HepG2 (cell line): ENCODE results near the gene GARIN5A. TPM values are rescaled to one million over a fixed set of nuclear protein-coding genes. Genes with fewer than 3 reads are reported as not detected.

Source experiments
- ATAC-seq: fragments of 200-7000 bp; cut with Tn5 transposase; 3 replicates; pipeline ENCODE4 v1.9.1; 2020; ENCODE audit warnings: mild to moderate bottlenecking, moderate library complexity
- BruUV-seq: library from RNA; stranded (reverse); fragments of 400-500 nt; replicated peaks from 2 replicates; lab custom pipeline; 2021; lab: Mats Ljungman, UMichigan
- CTCF ChIA-PET: fragments of 300-600 bp; formaldehyde crosslinking; extraction: SDS; loops from one replicate; lab custom pipeline; 2021; ENCODE audit warnings: low total read pairs, inconsistent platforms, low intra/inter-chr PET ratio; lab: Yijun Ruan, JAX
- POLR2A ChIA-PET: fragments of 350-600 bp; sonication (Branson Sonifier 250); formaldehyde crosslinking; loops from one replicate; lab custom pipeline; 2020; ENCODE audit warnings: antibody characterized with exemption, inconsistent platforms; lab: Yijun Ruan, JAX
- DNase-seq: peaks from one replicate; pipeline ENCODE4 v3.0.0-alpha.2; 2015; ENCODE audit warnings: low spot score
- FAIRE-seq: peaks from 3 replicates; lab custom pipeline; 2011; peaks lifted over from hg19 to GRCh38; lab: Jason Lieb, UNC
- H2AFZ ChIP-seq: one replicate; pipeline ENCODE4 v1.6.1; 2011; ENCODE audit warnings: low read length, inconsistent platforms
- H3K27ac ChIP-seq: fragments of 300-600 bp; 3 replicates; pipeline ENCODE4 v1.8.0; 2011; ENCODE audit warnings: mixed run types, mild to moderate bottlenecking, mixed read lengths, low read length, inconsistent platforms; ENCODE audit not compliant: insufficient read depth; ENCODE audit errors: extremely low read length
- H3K27me3 ChIP-seq, 2 experiments: fragments of 200-600 bp in 1 of 2; 2 replicates in 1 of 2; 3 replicates in 1 of 2; pipeline versions ENCODE4 v1.6.0 to v1.8.0; 2011; ENCODE audit warnings: low read length in 2 of 2, mild to moderate bottlenecking in 2 of 2, moderate library complexity in 2 of 2, inconsistent platforms in 1 of 2; ENCODE audit not compliant: insufficient read depth in 2 of 2, control insufficient read depth in 1 of 2
- H3K36me3 ChIP-seq, 2 experiments: fragments of 200-600 bp in 1 of 2; replicated peaks in 1 of 2; 2 replicates in 1 of 2; 3 replicates in 1 of 2; pipeline versions ENCODE4 v1.5.1 to v1.8.0; 2011; ENCODE audit warnings: low read length in 2 of 2, inconsistent platforms in 1 of 2; ENCODE audit not compliant: insufficient read depth in 2 of 2, control insufficient read depth in 1 of 2
- H3K4me1 ChIP-seq: 2 replicates; pipeline ENCODE4 v1.5.1; 2012; ENCODE audit warnings: low read length, inconsistent platforms; ENCODE audit not compliant: insufficient read depth
- H3K4me2 ChIP-seq: 2 replicates; pipeline ENCODE4 v1.6.0; 2011; ENCODE audit warnings: low read depth, low read length, inconsistent platforms
- H3K4me3 ChIP-seq, 3 experiments: fragments of 200-600 bp in 1 of 3; sonication (generic), shearing (Covaris generic) in 1 of 3; replicated peaks in 1 of 3; 2 replicates each; pipeline ENCODE4 v1.5.1; 2011 to 2016; ENCODE audit warnings: low read length in 3 of 3, inconsistent platforms in 2 of 3, low read depth in 2 of 3, mild to moderate bottlenecking in 2 of 3, control low read depth in 1 of 3, mixed read lengths in 1 of 3; ENCODE audit not compliant: insufficient read depth in 1 of 3
- H3K79me2 ChIP-seq: one replicate; pipeline ENCODE4 v1.6.1; 2011; ENCODE audit warnings: low read length, inconsistent platforms; ENCODE audit not compliant: insufficient read depth
- H3K9ac ChIP-seq: 2 replicates; pipeline ENCODE4 v1.6.0; 2011; ENCODE audit warnings: mild to moderate bottlenecking, low read depth, low read length, inconsistent platforms; ENCODE audit not compliant: insufficient read depth
- H3K9me3 ChIP-seq: 2 replicates; pipeline ENCODE4 v1.5.1; 2012; ENCODE audit warnings: mild to moderate bottlenecking, low read length
- H4K20me1 ChIP-seq: 2 replicates; pipeline ENCODE4 v1.6.0; 2011; ENCODE audit warnings: inconsistent platforms, mild to moderate bottlenecking, low read length, moderate library complexity; ENCODE audit not compliant: insufficient read depth
- AGO1 ChIP-seq: fragments of 200-400 bp; formaldehyde crosslinking; IDR thresholded peaks from 2 replicates; pipeline ENCODE4 v1.6.1; 2017; ENCODE audit warnings: mild to moderate bottlenecking, low read depth, low read length, moderate library complexity; ENCODE audit not compliant: poor library complexity, severe bottlenecking
- CREB1 ChIP-seq, 2 experiments: fragments of 450-650 bp in 1 of 2; IDR thresholded peaks; 2 replicates each; pipeline ENCODE4 v1.6.1; 2016 to 2017; ENCODE audit warnings: control low read depth in 1 of 2, mild to moderate bottlenecking in 1 of 2, missing compliant biosample characterization in 1 of 2, missing genetic modification characterization in 1 of 2
- E2F2 ChIP-seq: sonication (generic); formaldehyde crosslinking; IDR thresholded peaks from 2 replicates; pipeline ENCODE4 v1.4.0; 2020; ENCODE audit warnings: missing genetic modification reagents, borderline replicate concordance
- FOXK2 ChIP-seq: fragments of 450-650 bp; IDR thresholded peaks from 2 replicates; pipeline ENCODE4 v1.6.1; 2016
- FOXO4 ChIP-seq: sonication (generic); formaldehyde crosslinking; conservative IDR thresholded peaks from 2 replicates; pipeline ENCODE4 v1.8.1; 2023; ENCODE audit warnings: missing genetic modification reagents
- FOXP1 ChIP-seq, 2 experiments: fragments of 450-650 bp in 1 of 2; IDR thresholded peaks; 2 replicates each; pipeline ENCODE4 v1.6.1; 2017 to 2018; ENCODE audit warnings: antibody characterized with exemption in 1 of 2
- GPBP1L1 ChIP-seq: sonication (generic); formaldehyde crosslinking; IDR thresholded peaks from 2 replicates; pipeline ENCODE4 v1.5.0; 2020; ENCODE audit warnings: mild to moderate bottlenecking, missing genetic modification reagents
- MAF1 ChIP-seq: sonication (generic); formaldehyde crosslinking; IDR thresholded peaks from 2 replicates; pipeline ENCODE4 v1.5.0; 2020; ENCODE audit warnings: missing genetic modification reagents, borderline replicate concordance
- PRMT3 ChIP-seq: sonication (generic); formaldehyde crosslinking; IDR thresholded peaks from 2 replicates; pipeline ENCODE4 v1.8.1; 2022; ENCODE audit warnings: low read depth, mild to moderate bottlenecking, moderate library complexity, missing genetic modification reagents, borderline replicate concordance
- RBAK ChIP-seq: sonication (generic); formaldehyde crosslinking; IDR thresholded peaks from 2 replicates; pipeline ENCODE4 v1.5.1; 2020; ENCODE audit warnings: mild to moderate bottlenecking, missing genetic modification reagents
- ZNF121 ChIP-seq: sonication (generic); formaldehyde crosslinking; IDR thresholded peaks from 2 replicates; pipeline ENCODE4 v1.5.0; 2020; ENCODE audit warnings: mild to moderate bottlenecking, missing genetic modification reagents
- ZNF225 ChIP-seq: sonication (generic); formaldehyde crosslinking; IDR thresholded peaks from 2 replicates; pipeline ENCODE4 v1.4.0; 2020; ENCODE audit warnings: mild to moderate bottlenecking, missing genetic modification reagents
- ZNF256 ChIP-seq: sonication (generic); formaldehyde crosslinking; conservative IDR thresholded peaks from 2 replicates; pipeline ENCODE4 v1.4.0; 2020; ENCODE audit warnings: missing genetic modification reagents
- ZNF382 ChIP-seq: sonication (generic); formaldehyde crosslinking; IDR thresholded peaks from 2 replicates; pipeline ENCODE4 v1.5.0; 2020; ENCODE audit warnings: missing genetic modification reagents, mild to moderate bottlenecking, borderline replicate concordance
- ZNF513 ChIP-seq: sonication (generic); formaldehyde crosslinking; conservative IDR thresholded peaks from 2 replicates; pipeline ENCODE4 v1.5.0; 2020; ENCODE audit warnings: missing genetic modification reagents
- ZNF703 ChIP-seq: sonication (generic); formaldehyde crosslinking; IDR thresholded peaks from 2 replicates; pipeline ENCODE4 v1.5.1; 2020; ENCODE audit warnings: missing genetic modification reagents, mild to moderate bottlenecking, moderate library complexity, borderline replicate concordance
- ZNF792 ChIP-seq: IDR thresholded peaks from 2 replicates; pipeline ENCODE4 v1.6.1; 2016
- WGBS: methylation state at CpG from one replicate; pipeline ENCODE4 v1.1.6; 2017; ENCODE audit warnings: low lambda C conversion rate; 5-methylcytosine and 5-hydroxymethylcytosine counted together
- in situ Hi-C: cut with HindIII; loops from 2 replicates; pipeline ENCODE4 v1.10.0; 2017; ENCODE audit warnings: low pct_unique_long_range_greater_than_20kb; ENCODE audit not compliant: extremely low pct_ligation_motif_present
- intact Hi-C: fragments of 100-400 bp; cut with micrococcal nuclease; formaldehyde crosslinking; loops from one replicate; pipeline ENCODE4 v1.10.0; 2022; ENCODE audit not compliant: unreplicated experiment
- polyA plus RNA-seq, 8 experiments: library from polyadenylated mRNA; depleted of rRNA in 3 of 8; stranded (reverse) in 7 of 8; unstranded in 1 of 8; fragments of >200 nt; fragmentation: Illumina TruSeq in 4 of 8; extraction: Trizol in 4 of 8; gene quantifications; 2 replicates each; pipeline versions ENCODE4 v1.2.1 to v1.2.3, GENCODE V29; 2011 to 2016; ENCODE audit warnings: low read depth in 4 of 8, missing spikeins in 1 of 8, mixed read lengths in 1 of 8; ENCODE audit not compliant: insufficient read depth in 1 of 8
- total RNA-seq, 5 experiments: library from RNA; depleted of rRNA; stranded (reverse); fragments of >200 nt; fragmentation: Illumina TruSeq; extraction: Trizol; gene quantifications; 2 replicates each; pipeline ENCODE4 v1.2.3, GENCODE V29; 2016; ENCODE audit warnings: low read depth in 1 of 5

GARIN5A gene
- total and polyA plus RNA-seq, 2 of the 13 experiments (the other 11 are each of a cell fraction or from before 2014, with no cell fraction given): not detected

- no peak for FAIRE-seq
- ChIA-PET CTCF (no interaction called here), POLR2A (no interaction called here)
- no peaks in the 10 kb centered on the region for H3K9me3 ChIP-seq
- intact Hi-C loops: no loop called here
- H3K9ac ChIP-seq: peak overlapping the region; percentile 57
- H3K79me2 ChIP-seq: no peaks in the 10 kb centered on the region
- in situ Hi-C loops: no loop called here
- H3K36me3 ChIP-seq: no peaks in the 10 kb centered on the region
- no peak for DNase-seq
- peaks cover 10% of the 10 kb centered on the region for H3K4me1 ChIP-seq
- H4K20me1 ChIP-seq: no peaks in the 10 kb centered on the region
- ATAC-seq: no peak
- H3K4me2 ChIP-seq: peak overlapping the region; percentile 94
- H2AFZ ChIP-seq: peak overlapping the region; percentile 75
- no peak overlapping the region for H3K27ac ChIP-seq
- WGBS: 27% methylated on average over 13 of the region's 13 CpGs
- BruUV-seq: no TSS peak
- peaks cover 8 to 23% of the 10 kb centered on the region in 2 experiments; a peak in 4 of 5 replicates for H3K27me3 ChIP-seq
- TF ChIP-seq FOXK2: no peak
- TF ChIP-seq CREB1 (IDR thresholded peaks at IDR 0.05): peak; percentile 22; the same call in 1 of the 2 replicates
- TF ChIP-seq CREB1 (CRISPR knock-in tag; IDR thresholded peaks at IDR 0.05): no peak
- TF ChIP-seq ZNF703: no peak
- TF ChIP-seq ZNF513 (CRISPR knock-in tag): no peak
- TF ChIP-seq AGO1: no peak
- TF ChIP-seq MAF1 (CRISPR knock-in tag): no peak
- no peak for TF ChIP-seq RBAK (CRISPR knock-in tag)
- TF ChIP-seq ZNF382 (CRISPR knock-in tag): no peak
- no peak for TF ChIP-seq FOXO4
- peak; percentile 57; the same call in 1 of the 2 replicates for TF ChIP-seq ZNF121 (CRISPR knock-in tag)
- no peak for TF ChIP-seq ZNF256
- no peak for TF ChIP-seq E2F2 (CRISPR knock-in tag)
- TF ChIP-seq ZNF792: no peak
- no peak for TF ChIP-seq GPBP1L1 (CRISPR knock-in tag)
- no peak for TF ChIP-seq PRMT3 (CRISPR knock-in tag)
- no peak for TF ChIP-seq FOXP1 (IDR thresholded peaks at IDR 0.05)
- no peak for TF ChIP-seq FOXP1 (CRISPR knock-in tag; IDR thresholded peaks at IDR 0.05)
- 0 out of 2 replicates have a peak, but pooled peaks have one; percentile 13 for TF ChIP-seq ZNF225
- H3K4me3 ChIP-seq: peak overlapping the region; percentile 41 to 70 (median 56); a peak in 5 of 6 replicates
These were observed 45.7 kb downstream of the GARIN5A start for GRCh38 chr19:50430888-50431342.
